ENCODE results near the gene ZNF775.
A peak's percentile ranks its signal among the peaks of the same experiment; 100 is the strongest.

The ZNF775 gene

DNA sequence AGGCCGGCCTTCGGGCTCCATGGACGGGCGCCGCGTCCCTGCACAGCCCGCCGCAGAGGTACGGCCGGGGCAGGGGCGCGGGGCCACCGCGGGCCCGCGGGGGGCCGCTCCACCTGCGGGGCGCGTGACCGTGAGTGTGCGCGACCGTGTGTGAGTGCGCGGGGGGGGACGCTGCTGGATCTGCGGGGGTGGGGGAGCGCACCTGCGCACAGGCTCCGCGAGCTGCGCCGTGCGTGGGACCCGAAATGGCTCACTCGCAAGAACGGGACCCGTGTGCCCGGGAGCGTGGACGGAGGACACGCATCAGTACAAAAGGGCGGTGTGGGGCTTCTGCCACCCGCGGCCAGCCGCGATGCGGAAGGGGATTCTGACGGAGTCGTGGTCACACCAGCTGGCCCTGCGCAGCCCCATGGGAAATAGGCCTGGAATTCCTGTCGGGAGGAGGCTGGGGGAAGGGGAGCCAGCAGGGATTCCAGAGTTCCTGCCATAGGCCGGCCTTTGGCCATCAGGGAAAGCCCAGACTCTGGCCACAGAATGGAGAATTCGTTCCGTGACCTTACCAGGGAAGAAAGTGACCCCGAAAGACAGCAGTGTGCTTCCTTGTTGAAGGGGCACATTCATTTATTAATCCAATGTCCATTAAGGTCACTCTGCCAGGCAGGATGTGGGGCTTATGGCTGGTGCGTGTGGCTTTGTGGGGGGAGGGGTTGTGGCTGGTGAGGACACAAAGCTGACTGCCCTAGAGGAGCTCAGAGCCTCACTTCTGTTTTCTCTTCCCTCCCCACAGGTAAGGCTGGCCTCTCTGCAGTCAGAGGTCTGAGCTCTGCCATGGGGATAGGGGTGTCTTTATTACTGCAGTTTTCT, 10.0 kb upstream of the ZNF775 start:
- no peak for DNase-seq (ENCODE audit: low read depth, low spot score)

DNA sequence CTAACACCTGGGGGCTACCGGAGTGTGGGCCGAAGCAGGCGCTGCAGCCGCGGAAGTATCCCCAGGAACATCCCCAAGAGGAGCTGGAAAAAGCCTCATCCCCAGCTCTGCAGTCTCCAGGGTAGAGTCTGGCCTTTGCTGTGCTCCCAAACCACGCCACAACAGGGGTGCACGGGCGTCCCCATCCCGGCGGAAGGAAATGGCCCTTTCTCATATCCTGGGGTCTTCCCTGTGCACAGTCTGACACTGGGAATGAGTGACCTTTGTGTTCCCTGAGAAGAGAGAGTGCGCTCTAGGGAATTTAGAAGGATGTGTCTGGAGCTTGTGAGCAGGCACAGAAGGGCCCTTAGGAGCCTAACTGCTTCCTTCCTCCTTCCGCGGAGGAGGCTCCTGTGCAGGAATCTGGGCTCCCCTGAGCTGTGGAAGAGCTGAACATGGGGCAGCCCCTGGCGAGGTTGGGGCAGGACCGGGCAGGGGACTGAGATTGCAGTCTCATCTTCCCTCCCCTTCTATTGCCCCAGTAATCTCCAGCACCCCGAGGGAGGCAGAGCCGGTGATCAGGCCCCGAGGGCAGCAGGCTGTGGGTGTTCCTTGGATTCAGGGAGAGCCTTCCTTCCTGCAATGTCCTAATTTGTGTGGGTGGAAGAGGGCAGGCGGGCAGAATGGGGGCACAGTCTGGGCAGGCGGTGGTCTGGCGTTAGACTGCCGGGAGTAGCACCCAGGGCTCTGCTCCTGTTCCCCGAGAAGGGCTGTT, 9.2 kb upstream of the ZNF775 start:
- no peak for DNase-seq (ENCODE audit: low read depth, low spot score)

DNA sequence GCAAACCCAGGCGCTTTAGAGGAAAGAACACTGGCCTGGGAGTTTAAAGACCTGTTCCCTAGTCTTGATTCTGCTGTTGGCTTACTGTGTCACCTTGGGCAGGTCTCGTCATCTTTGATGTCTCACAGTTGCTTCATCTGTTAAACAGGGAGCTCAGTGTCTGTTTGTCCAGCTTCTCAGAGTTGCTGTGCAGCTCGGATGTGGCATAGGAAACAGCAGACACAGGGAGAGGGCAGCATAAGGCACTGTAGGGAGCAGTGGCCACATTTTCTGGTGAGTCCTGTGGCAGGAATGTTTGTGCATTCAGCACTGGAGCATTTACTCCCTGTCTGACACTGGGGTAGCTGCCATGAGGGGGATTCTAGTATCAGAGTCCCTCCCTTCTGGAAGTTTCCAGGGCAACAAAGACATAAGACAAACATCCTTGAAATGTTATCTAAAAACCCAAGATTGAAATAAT, 8.5 kb upstream of the ZNF775 start:
- no peak for DNase-seq (ENCODE audit: low read depth, low spot score)

DNA sequence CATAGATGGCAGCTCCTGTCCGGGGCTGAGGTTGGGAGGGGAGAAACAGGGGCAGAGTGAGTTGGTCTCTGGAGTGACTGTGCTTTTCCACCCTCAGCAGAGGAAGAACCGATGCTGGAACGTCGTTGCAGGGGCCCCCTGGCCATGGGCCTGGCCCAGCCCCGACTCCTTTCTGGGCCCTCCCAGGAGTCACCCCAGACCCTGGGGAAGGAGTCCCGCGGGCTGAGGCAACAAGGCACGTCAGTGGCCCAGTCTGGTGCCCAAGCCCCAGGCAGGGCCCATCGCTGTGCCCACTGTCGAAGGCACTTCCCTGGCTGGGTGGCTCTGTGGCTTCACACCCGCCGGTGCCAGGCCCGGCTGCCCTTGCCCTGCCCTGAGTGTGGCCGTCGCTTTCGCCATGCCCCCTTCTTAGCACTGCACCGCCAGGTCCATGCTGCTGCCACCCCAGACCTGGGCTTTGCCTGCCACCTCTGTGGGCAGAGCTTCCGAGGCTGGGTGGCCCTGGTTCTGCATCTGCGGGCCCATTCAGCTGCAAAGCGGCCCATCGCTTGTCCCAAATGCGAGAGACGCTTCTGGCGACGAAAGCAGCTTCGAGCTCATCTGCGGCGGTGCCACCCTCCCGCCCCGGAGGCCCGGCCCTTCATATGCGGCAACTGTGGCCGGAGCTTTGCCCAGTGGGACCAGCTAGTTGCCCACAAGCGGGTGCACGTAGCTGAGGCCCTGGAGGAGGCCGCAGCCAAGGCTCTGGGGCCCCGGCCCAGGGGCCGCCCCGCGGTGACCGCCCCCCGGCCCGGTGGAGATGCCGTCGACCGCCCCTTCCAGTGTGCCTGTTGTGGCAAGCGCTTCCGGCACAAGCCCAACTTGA, 7.8 kb upstream of the ZNF775 start:
- no peak for DNase-seq (ENCODE audit: low read depth, low spot score)

DNA sequence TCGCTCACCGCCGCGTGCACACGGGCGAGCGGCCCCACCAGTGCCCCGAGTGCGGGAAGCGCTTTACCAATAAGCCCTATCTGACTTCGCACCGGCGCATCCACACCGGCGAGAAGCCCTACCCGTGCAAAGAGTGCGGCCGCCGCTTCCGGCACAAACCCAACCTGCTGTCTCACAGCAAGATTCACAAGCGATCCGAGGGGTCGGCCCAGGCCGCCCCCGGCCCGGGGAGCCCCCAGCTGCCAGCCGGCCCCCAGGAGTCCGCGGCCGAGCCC, 7.2 kb upstream of the ZNF775 start:
- no peak for DNase-seq (ENCODE audit: low read depth, low spot score)

DNA sequence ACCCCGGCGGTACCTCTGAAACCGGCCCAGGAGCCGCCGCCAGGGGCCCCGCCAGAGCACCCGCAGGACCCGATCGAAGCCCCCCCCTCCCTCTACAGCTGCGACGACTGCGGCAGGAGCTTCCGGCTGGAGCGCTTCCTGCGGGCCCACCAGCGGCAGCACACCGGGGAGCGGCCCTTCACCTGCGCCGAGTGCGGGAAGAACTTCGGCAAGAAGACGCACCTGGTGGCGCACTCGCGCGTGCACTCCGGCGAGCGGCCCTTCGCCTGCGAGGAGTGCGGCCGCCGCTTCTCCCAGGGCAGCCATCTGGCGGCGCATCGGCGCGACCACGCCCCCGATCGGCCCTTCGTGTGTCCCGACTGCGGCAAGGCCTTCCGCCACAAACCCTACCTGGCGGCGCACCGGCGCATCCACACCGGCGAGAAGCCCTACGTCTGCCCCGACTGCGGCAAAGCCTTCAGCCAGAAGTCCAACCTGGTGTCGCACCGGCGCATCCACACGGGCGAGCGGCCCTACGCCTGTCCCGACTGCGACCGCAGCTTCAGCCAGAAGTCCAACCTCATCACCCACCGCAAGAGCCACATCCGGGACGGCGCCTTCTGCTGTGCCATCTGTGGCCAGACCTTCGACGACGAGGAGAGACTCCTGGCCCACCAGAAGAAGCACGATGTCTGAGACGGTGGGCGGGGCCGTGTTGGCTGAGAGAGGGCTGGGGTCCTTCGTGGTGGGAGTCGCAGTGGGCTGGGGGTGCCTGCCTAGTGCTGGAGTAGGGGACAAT, 6.7 kb upstream of the ZNF775 start:
- DNase-seq (ENCODE audit: low read depth, low spot score), result no peak

DNA sequence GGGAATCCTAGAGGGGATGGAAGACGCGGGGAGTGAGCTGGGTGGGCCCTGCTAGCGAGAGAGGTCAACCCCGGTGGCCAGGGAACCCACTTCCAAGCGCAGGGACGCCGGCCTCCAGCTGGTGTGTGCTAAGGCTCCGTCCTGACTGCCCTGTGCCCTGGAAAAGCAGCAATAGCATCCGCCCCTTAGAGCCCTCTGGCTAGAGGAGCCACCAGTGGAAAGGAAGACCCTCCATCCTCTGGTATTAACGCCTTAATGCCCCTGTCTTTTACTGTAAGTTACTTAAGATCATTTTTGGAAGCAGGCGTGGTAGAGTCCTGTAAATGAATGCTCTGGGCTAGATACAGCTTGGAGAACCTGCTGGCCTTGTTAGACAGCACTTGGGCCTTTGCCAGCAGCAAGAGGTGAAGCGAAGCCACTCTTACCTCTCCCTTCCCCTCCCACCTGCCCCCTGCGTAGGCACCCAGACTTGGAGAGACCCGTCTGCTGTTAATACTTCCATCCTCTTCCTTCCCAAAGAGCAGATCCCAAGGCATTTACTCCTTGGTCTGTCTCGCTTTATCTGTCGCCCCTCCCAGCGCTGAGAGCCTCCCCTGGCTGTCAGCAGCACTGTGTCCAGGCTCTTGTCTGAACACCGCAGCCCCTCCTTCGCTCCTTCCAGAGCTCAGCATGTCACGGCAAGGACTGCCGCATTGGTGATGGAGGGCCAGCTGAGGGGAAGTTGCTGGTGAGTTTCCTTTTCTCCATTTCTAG, 5.9 kb upstream of the ZNF775 start:
- DNase-seq (ENCODE audit: low read depth, low spot score), result no peak

DNA sequence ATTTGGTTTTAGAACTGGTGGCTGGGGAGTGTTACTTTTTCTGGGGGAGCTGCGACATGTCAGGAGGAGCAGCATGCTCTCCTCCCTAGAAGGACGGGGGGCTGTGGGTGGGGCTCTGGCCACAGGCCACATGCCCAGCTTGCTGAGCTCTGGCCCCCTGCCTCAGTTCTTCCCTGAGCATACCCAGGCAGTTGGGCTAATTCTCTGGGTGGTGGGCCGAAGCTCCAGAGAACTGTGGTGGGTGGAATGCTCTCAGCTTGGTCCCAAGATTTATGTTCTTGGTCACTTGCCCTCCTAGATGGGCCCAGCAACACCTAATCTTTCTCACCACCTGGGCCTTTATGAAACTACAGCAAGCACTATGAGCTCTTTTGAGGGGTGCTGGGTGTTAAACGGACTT, 5.1 kb upstream of the ZNF775 start:
- DNase-seq (ENCODE audit: low read depth, low spot score), result no peak

DNA sequence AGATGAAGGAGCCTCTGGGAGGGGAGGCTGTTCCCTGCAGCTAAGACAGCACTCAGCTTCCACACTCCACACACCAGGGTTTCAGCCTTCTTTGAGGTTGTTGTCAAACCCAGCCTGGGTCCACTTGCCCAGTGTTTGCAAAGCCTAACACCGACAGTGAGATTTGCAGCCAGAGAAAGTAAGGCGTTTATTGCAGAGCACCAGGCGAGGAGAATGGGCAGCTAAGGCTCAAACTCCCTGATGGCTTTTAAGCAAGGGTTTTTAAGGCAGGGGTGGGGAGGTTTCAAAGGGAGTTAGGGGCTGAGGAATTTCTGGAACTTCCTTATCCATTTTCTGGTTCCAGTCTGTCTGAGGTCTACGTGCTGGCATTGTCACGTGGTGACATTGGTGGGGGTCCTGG, 4.7 kb upstream of the ZNF775 start:
- no peak for DNase-seq (ENCODE audit: low read depth, low spot score)

DNA sequence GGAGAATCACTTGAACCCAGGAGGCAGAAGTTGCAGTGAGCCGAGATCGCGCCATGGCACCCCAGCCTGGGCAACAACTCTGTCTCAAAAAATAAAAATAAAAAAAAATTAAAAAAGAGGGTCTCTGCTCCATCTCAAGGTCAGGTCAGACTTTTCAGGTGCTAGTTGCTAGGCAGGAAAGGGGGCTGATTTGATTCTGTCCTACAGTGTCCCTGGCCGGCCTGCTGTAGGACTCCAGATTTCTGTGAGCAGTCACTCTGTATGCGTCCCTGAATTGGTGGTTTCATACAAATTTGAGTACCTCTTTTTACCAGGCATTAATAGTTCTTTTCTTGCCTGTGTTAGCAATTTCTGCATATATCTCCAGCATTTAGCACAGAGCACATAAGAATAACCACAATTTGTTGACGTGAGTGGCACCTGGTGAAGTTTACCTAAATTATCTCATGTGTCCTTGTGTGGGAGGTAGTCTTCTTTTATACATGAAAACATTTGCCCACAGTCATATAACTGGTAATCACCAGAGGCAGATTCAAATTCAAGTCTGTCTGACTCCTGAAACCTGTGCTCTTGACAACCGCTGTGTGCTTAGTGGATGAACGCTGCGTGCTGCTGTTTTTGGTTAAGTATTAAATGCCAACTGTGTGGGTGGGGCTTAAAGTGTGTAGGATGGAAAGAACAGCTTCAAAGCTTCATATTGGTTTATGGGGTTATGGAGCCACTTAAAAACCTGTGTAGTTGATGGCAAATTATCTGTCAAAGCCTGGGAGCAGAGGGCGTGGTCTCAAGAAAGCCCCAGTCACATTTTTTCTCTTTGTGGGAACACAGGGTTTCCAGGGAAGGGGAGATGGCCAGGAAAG, 3.2 kb upstream of the ZNF775 start:
- DNase-seq (ENCODE audit: low read depth, low spot score), result no peak

DNA sequence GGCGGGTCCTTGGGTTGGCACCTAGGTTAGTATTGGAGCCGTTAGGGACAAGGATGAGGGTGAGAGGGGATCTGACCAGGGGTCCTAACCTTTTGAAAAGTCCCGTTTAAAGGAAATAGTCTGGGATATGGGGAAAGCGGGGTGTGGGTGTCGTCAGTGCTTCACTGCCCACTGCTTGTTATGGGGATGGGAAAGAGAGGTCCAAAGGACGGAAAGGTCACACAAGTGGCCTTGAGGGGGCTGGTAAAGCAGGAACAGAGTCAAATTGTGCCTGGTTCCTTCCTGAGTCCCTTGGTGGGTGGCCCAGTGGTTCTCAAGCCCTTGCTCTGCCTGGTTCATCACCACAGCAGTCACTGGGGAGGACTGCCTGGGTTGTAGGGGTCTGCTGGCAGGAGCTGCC, 2.6 kb upstream of the ZNF775 start:
- no peak for DNase-seq (ENCODE audit: low read depth, low spot score)

DNA sequence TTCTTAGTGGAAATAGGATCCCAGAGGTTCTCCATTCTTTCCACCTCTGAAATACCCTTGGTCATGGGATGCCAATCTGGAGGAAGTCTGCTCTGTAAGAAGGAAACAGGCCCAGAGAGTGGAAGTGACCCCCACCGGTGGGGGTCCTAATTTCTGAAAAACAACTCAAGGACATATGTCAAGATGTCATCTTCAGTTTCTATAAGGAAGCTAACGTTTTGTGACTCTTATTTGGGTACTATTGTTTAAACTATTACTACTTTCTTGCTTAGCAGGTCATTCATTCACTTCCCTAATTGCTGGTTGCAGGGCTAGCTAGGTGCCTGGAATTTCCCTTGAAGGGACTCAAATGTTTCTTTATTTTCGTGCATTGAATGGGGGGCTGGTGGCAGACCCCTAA, 1.9 kb upstream of the ZNF775 start:
- DNase-seq (ENCODE audit: low read depth, low spot score), result no peak

DNA sequence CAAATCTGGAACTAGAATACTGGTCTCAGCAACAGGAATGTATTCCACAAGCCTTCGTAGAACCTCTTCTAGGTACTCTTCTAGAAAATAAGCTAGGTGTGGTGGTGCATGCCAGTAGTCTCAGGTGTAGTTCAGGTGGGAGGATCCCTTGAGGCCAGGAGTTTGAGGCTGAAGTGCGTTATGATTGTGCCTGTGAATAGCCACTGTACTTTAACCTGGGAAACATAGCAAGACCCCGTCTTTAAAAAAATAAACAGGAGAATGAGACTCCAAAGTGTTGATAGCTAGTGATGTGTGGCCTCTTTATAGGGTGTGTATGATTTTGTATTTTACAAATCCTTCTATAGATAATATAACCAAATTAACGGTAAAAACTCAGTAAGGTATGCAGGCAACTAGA, 1.5 kb upstream of the ZNF775 start:
- no peak for DNase-seq (ENCODE audit: low read depth, low spot score)

DNA sequence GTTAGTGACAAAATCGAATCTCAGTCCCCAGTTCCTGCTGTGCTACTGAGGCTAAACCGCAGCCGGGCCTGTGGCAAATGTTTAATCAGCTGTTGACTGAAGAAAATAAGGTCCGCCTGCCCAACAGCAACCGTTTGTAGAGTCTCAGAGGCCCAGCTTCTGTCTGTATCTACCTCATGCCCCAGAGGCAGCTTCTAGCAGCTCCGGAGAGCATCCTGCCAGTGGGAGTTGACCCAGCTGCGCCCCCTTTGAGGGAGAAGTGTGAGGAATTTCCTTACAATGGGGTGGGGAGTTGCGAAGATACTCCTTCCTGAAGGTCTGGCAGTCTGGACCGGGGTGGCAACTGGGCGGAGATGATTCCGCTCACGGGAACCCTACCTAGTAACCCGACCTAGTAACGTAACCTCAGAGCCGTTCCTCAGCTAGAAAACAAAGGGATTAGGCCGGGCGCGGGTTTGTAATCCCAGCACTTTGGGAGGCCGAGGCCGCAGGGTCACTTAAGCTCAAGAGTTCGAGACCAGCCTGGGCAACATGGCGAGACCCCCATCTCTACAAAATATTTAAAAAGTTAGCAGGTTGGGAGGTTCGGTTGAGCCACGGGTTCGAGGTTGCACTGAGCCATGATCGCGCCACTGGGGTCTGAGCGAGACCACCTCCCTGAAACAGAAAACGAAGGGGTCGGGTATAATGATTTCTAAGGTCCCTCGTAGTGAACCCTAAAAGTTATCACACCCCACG, 846 bp upstream of the ZNF775 start:
- peak; percentile 57 for DNase-seq (ENCODE audit: low read depth, low spot score)

DNA sequence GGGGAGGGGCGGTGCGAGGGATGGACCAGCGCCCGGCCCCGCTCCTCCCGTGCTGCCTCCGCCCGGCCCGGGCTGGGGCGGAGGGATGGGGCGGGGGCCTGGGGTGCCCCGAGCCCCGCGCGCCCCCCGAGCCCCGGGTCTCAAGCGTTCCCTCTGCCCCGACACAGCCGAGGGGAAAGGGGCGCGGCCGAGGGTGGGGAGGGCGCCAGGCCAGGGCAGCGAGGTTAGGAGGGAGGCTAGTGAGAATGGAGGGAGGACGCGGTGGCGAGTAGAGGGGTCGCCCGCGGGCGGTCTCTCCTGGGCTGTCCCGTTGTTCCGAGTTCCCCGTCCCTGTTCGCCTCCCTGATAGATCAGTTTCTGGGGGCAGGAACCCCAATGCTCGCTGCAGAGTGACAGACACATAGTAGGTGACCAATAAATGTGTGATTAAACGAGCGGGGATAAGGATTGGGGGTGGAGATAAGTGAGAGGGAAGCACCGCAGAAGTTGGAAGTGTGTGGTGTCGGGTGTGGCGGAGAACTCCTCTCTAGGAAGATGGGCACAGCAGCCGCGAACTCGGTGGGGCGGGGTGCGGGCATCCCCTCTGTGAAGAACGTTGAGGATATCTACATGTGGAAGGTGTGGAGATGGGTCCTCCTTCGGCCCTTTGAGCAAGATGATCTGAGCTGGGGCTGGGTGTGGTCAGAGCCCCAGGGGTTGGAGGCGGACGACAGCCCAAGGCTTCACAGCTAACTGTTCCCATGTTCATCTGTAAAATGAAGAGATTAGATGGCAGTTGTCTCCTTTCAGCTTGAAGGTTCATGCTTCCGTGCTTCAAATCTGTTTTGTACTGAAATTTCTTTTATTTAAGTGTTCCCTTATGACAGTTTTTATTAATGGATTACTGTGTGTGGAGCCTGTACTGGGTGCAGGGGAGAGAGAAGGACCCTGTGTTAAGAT, 580 bp downstream of the ZNF775 start:
- no peak for DNase-seq (ENCODE audit: low read depth, low spot score)

DNA sequence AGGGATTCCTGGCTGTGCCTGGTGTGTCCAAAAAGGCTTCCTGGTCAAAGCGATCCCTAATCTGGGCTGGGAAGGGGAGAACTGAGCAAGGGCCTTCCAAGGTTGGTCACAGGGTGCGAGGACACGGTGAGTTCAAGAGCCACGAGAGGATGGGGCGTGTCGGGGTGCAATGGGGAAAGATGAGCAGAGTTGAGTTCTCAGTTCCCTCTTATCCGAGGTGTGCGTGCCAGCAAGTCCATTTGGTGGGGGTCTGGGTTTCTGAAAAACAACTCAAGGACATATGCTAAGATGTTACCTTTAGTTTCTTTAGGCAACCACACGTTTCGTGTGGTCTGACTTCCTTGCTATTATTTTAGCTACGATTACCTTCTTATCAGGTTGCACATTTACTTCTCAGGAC, 1.3 kb downstream of the ZNF775 start:
- no peak for DNase-seq (ENCODE audit: low read depth, low spot score)

DNA sequence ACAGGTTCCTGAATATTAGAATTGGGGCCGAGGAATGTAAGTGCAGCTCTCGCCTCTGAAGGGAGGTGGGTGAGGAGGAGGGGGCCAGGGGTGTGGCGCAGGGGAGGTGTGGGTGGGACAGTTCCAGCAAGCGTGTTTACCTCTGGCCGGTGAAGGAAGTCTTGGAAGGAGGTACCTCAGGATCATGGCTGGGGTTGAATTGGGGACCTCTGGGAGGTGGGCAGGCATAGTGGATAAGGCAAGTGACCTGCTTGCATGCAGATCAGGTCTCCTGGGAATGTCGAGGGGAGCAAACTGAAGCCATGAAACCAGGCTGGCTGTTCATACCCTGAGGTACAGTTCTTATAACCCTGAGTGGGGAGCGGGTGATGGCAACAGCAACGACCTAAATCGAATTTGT, 2.0 kb downstream of the ZNF775 start:
- no peak for DNase-seq (ENCODE audit: low read depth, low spot score)

DNA sequence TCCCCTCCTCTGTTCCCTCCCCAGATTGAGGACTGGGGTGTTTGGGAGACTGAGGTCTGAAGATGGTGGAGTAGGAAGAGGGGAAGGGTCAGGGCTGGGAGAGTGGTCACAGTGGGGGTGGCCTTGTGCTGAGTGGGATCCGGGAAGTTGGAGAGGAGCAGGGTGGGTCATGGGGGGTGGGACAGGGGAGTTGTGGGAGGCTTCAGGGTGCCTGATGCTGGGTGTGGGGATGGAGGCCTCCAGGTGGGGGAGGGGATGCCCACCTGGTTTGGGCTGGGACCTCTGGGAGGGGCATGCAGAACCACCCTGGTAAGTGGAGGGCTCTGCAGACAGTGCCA, 2.6 kb downstream of the ZNF775 start:
- no peak for DNase-seq (ENCODE audit: low read depth, low spot score)
